Measurements from ENCODE around the gene NR2E1. TPM values are rescaled to one million over a fixed set of nuclear protein-coding genes. Genes with fewer than 3 reads are reported as not detected.
A peak's percentile ranks its signal among the peaks of the same experiment; 100 is the strongest.

Gene NR2E1
- total RNA-seq, 1 donor from 2014 or later, result not detected

DNA sequence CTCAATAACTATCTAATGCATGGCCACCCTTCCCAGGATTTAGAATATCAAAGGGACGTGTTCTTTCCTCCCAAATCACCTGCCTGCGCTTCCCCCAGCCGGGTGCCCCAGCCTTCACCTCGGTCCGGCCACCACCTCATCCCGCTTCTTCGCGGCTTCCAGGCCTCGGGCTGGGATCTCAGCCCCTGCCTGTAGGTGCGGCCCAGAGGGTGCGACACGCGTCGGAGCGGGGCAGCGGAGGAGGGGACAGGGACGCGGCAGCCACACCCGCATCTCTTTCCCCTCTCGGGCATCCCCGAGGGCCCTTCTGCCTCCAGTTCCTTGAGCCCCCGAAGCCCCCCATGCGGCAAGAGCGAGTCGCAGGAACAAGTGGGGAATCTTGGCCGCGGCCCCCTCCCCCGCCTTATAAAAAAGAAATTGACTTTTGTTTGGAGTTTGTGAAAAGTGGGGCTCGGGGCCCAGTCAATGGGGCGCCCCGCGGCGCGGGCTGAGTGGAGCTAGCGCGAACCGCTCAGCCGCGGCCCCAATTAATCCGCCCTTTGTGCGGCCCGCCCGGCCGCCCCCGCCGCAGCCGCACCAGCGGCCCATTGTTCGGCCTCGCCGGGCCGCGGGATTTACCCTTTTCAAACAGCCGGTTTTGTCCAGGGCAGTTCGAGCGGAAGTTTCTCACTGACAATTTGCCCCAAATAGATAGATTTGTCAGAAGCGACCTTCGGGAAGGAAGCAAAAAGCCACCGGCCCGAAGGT lies 8.4 kb upstream of the NR2E1 start:
- Histone ChIP-seq H4K20me1 (ENCODE audit: insufficient read depth, low read length) (no peaks in the 10 kb centered on the region), H3K9me3 (ENCODE audit: insufficient read depth, low read depth, low read length) (no peaks in the 10 kb centered on the region), H3K4me2 (ENCODE audit: low read length) (peak overlapping the region; percentile 63), H3K27ac (ENCODE audit: low read depth, low read length) (no peak overlapping the region), H3K36me3 (ENCODE audit: insufficient read depth, low read length) (no peaks in the 10 kb centered on the region), H3K4me1 (ENCODE audit: insufficient read depth, low read length) (no peaks in the 10 kb centered on the region), H3K4me3 (ENCODE audit: insufficient read depth, low read depth, low read length) (no peak overlapping the region), H3K79me2 (ENCODE audit: insufficient read depth, low read length) (no peaks in the 10 kb centered on the region), H3K9ac (ENCODE audit: low read length) (no peak overlapping the region), H2AFZ (ENCODE audit: low read depth, low read length) (peak overlapping the region; percentile 20), H3K27me3 (ENCODE audit: insufficient read depth, low read length) (peaks cover 77% of the 10 kb centered on the region)
- Mint-ChIP-seq H3K36me3 (ENCODE audit: low read depth, unreplicated experiment) (no peaks in the 10 kb centered on the region), H3K27ac (ENCODE audit: unreplicated experiment) (no peak overlapping the region), H3K4me1 (ENCODE audit: low read depth, unreplicated experiment) (peaks cover 12% of the 10 kb centered on the region), H3K4me3 (ENCODE audit: unreplicated experiment) (peak overlapping the region; percentile 62), H3K27me3 (ENCODE audit: low read depth, unreplicated experiment) (peaks cover 74% of the 10 kb centered on the region), H3K9me3 (ENCODE audit: unreplicated experiment) (peaks cover 4% of the 10 kb centered on the region)
- TF ChIP-seq EZH2 (IDR thresholded peaks at IDR 0.05; ENCODE audit: insufficient read depth, low read length), result peak; percentile 99
- TF ChIP-seq, protein P1, sequence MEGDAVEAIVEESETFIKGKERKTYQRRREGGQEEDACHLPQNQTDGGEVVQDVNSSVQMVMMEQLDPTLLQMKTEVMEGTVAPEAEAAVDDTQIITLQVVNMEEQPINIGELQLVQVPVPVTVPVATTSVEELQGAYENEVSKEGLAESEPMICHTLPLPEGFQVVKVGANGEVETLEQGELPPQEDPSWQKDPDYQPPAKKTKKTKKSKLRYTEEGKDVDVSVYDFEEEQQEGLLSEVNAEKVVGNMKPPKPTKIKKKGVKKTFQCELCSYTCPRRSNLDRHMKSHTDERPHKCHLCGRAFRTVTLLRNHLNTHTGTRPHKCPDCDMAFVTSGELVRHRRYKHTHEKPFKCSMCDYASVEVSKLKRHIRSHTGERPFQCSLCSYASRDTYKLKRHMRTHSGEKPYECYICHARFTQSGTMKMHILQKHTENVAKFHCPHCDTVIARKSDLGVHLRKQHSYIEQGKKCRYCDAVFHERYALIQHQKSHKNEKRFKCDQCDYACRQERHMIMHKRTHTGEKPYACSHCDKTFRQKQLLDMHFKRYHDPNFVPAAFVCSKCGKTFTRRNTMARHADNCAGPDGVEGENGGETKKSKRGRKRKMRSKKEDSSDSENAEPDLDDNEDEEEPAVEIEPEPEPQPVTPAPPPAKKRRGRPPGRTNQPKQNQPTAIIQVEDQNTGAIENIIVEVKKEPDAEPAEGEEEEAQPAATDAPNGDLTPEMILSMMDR (IDR thresholded peaks at IDR 0.05; ENCODE audit: insufficient read depth, low read depth, low read length), result no peak
- FAIRE-seq (no peak), DNase-seq (ENCODE audit: low read depth) (no peak)

DNA sequence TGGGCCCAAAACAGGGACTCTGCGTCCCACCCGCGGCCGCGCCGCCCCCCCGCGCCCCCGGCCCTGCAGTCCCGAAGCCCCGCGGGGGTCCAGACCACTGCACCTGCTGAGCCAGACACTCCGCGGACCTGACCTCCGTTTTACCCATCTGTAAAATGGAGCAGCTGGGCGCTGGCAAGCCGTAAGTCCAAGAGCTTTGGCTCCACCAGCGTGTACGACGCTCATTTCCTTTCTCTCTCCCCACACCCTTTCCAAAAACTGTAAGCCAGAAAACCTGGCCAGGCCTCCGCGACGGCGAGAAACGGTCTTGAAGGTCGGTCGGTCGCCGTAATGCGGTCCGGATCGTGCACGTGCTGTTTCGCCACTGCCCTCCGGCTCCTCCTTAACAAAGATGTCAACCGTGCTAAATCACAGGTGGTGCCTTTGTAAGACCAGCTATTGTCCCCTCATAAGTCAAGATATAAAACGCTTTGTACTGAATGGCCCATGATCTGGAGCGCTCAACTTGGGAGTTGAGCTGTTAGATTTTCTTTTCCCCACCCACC lies 7.8 kb upstream of the NR2E1 start:
- TF ChIP-seq EZH2 (IDR thresholded peaks at IDR 0.05; ENCODE audit: insufficient read depth, low read length), result peak; percentile 88
- TF ChIP-seq, protein P1 (IDR thresholded peaks at IDR 0.05; ENCODE audit: insufficient read depth, low read depth, low read length), result no peak
- Mint-ChIP-seq H3K4me3 (ENCODE audit: unreplicated experiment) (peak overlapping the region; percentile 73), H3K9me3 (ENCODE audit: unreplicated experiment) (peaks cover 4% of the 10 kb centered on the region), H3K36me3 (ENCODE audit: low read depth, unreplicated experiment) (no peaks in the 10 kb centered on the region), H3K4me1 (ENCODE audit: low read depth, unreplicated experiment) (peaks cover 12% of the 10 kb centered on the region), H3K27ac (ENCODE audit: unreplicated experiment) (peak overlapping the region; percentile 66), H3K27me3 (ENCODE audit: low read depth, unreplicated experiment) (peaks cover 81% of the 10 kb centered on the region)
- H3K79me2 ChIP-seq (ENCODE audit: insufficient read depth, low read length), result no peaks in the 10 kb centered on the region
- H4K20me1 ChIP-seq (ENCODE audit: insufficient read depth, low read length), result no peaks in the 10 kb centered on the region
- DNase-seq (ENCODE audit: low read depth) (no peak), FAIRE-seq (no peak)
- no peaks in the 10 kb centered on the region for H3K9me3 ChIP-seq (ENCODE audit: insufficient read depth, low read depth, low read length)
- no peak overlapping the region for H2AFZ ChIP-seq (ENCODE audit: low read depth, low read length)
- no peaks in the 10 kb centered on the region for H3K36me3 ChIP-seq (ENCODE audit: insufficient read depth, low read length)
- H3K27ac ChIP-seq (ENCODE audit: low read depth, low read length), result no peak overlapping the region
- peak overlapping the region; percentile 63 for H3K4me2 ChIP-seq (ENCODE audit: low read length)
- H3K4me1 ChIP-seq (ENCODE audit: insufficient read depth, low read length), result no peaks in the 10 kb centered on the region
- H3K4me3 ChIP-seq (ENCODE audit: insufficient read depth, low read depth, low read length), result no peak overlapping the region
- H3K27me3 ChIP-seq (ENCODE audit: insufficient read depth, low read length), result peaks cover 84% of the 10 kb centered on the region
- no peak overlapping the region for H3K9ac ChIP-seq (ENCODE audit: low read length)

DNA sequence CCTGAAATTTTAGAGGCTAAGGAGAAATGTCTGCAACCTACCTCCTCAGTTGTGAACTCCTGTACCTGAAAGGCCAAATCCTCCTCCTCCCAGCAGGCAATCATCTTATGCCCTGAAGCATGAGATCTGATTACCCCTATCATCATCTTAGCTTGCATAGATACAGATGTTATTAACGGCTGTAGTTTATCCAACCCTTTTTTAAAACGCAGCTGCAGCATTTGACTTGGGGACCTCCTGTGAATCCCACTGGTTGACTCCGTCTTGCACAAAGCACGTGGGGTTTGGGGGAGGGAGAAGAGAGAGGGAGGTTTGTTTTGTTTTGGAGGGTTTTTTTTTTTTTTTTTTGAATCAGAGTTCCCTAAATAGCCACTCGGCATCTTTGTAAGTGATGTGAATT lies 5.8 kb upstream of the NR2E1 start:
- no peak for TF ChIP-seq EZH2 (IDR thresholded peaks at IDR 0.05; ENCODE audit: insufficient read depth, low read length)
- Histone ChIP-seq H3K79me2 (ENCODE audit: insufficient read depth, low read length) (no peaks in the 10 kb centered on the region), H3K9me3 (ENCODE audit: insufficient read depth, low read depth, low read length) (no peaks in the 10 kb centered on the region), H3K27me3 (ENCODE audit: insufficient read depth, low read length) (peaks cover 97% of the 10 kb centered on the region), H3K4me3 (ENCODE audit: insufficient read depth, low read depth, low read length) (no peak overlapping the region), H4K20me1 (ENCODE audit: insufficient read depth, low read length) (no peaks in the 10 kb centered on the region), H3K4me2 (ENCODE audit: low read length) (no peak overlapping the region), H3K36me3 (ENCODE audit: insufficient read depth, low read length) (no peaks in the 10 kb centered on the region), H3K4me1 (ENCODE audit: insufficient read depth, low read length) (no peaks in the 10 kb centered on the region), H2AFZ (ENCODE audit: low read depth, low read length) (no peak overlapping the region), H3K9ac (ENCODE audit: low read length) (no peak overlapping the region), H3K27ac (ENCODE audit: low read depth, low read length) (no peak overlapping the region)
- no peak for FAIRE-seq
- Mint-ChIP-seq H3K27ac (ENCODE audit: unreplicated experiment) (no peak overlapping the region), H3K4me3 (ENCODE audit: unreplicated experiment) (no peak overlapping the region), H3K4me1 (ENCODE audit: low read depth, unreplicated experiment) (peaks cover 12% of the 10 kb centered on the region), H3K36me3 (ENCODE audit: low read depth, unreplicated experiment) (peaks cover 2% of the 10 kb centered on the region), H3K27me3 (ENCODE audit: low read depth, unreplicated experiment) (peaks cover 89% of the 10 kb centered on the region), H3K9me3 (ENCODE audit: unreplicated experiment) (peaks cover 13% of the 10 kb centered on the region)
- DNase-seq (ENCODE audit: low read depth), result no peak
